Mucosa of gallbladder (tissue), 1 donor: ENCODE results near the gene TAOK3. TPM values are rescaled to one million over a fixed set of nuclear protein-coding genes. Genes with fewer than 3 reads are reported as not detected.

Source experiments
- DNase-seq: peaks from one replicate; pipeline ENCODE4 v3.0.0-alpha.2; 2020; ENCODE audit warnings: low spot score
- total RNA-seq: library from RNA; stranded (reverse); gene quantifications from one replicate; pipeline ENCODE4 v1.2.1, GENCODE V29; 2021
- donor health status: DM: no; HTN: no; CAD: no.

The TAOK3 gene
- total RNA-seq, 1 donor from 2014 or later = 36.4 TPM

DNA sequence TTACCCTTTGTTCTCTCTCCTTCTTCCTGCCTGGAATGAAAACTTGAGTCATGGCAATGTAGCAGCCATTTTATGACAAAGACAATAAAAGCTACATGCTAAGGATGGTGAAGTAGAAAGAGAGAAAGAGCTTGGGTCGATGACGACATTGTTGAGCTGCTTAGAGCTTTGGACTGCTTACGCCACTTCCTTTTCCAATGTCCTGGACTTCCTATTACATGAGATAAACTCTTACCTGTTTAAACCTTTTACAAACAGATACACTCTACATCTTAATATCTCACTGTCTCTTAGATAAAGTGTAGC is 166.6 kb downstream of the TAOK3 start:
- no peak for DNase-seq

DNA sequence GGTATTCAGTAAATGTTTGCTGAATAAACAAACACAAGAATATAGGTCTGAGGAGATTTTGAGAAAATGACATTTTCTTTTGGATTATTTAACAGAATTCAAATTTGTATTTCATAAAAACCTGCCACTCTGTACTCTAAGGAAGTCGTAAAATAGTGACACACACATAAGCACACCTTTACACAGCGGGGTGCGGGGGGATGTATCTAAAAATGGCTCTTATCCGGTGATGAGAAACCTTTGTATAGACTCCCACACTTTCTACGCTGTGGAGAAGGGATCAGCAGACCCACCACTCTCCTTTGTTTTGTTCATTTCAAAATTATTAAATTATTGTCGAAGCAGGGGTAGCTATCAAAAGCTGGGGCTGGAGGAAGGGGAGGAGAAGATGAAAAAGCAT is 178.7 kb downstream of the TAOK3 start:
- no peak for DNase-seq

DNA sequence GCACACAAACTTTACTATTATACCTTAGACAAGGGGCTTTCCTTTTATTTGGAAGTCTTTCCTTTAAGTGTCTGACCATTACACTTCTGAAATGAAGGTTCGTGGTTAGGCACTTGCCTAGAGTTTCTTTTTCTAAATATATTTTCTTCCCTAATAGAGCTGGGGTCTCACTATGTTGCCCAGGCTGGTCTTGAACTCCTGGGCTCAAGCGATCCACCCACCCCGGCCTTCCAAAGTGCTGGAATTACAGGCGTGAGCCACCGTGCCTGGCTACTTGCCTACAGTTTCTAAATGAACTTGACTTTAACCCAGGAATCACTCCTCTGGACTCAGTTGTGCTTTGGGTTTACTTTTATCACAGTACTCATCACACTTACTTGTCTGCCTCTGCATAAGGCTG is 179.2 kb downstream of the TAOK3 start:
- DNase-seq = no peak

DNA sequence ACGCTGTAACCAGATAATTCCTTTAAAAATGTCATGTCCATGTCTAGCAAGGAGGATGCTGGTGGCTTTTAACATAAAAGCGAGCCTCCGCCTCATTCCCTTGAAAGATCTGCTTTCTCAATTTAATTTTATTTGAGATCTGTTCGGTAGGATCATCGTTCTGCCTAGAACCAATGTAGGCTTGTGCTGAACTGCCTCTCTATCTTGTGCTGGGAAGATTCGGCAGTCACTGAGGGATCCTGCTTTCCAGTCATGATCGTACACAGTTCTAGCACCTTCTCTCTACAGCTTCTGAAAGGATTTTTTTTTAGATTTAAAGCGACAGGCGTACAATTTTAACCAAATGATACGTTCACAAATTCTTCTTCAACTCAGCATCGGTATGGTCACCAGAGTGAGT is 182.4 kb downstream of the TAOK3 start:
- DNase-seq = no peak

DNA sequence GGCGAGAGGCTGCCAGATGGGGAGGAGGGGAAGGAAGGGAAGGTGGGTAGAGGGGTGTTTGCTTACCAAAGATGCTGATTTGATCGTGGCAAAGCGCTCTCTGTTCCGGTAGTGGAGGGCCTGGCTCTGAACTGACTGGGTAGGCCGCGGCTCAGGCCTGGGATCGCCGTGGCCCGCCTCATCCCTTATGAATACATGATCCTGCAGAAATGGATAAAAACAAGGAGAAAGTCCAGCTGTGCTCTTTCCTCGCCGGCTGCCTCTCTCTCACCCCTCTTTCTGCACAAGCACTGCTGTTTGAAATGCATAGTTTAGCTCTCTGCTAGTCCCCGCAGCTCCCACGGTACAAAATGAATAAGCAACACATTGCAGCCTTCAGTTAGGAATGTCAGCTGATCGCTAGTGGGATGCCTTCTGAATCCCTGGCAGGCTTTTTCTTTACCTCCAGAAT is 182.9 kb downstream of the TAOK3 start:
- no peak for DNase-seq

DNA sequence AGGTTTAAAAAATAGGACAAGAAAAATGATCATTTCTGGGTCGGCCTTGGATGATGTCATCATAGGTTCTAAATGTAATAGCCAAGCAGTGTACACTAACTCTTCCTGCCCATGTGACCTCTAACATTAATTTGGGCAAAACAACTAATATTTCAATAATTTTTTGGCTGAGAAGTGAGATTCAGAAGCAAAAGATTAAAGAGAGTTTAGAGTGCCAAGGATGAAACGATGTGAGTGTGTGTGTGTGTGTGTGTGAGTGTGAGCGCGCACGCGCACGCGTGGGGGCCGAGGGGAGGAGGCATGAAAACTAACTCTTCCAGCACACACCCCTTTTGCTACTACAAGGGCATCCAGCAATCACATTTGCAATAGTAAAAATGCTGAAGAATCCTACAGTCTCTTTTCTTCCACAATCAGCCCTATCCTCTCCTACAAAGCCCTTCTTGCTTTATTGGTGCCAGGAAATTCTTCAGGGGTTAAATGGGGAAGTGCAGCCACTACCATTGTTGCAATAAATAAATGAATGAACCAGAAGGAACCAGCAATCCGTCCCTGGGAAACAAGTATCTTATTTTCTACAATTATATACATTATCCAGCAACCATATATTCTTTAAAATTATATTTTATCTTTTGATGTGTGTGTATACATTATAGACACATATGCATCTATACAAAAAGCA is 183.9 kb downstream of the TAOK3 start:
- DNase-seq = no peak

DNA sequence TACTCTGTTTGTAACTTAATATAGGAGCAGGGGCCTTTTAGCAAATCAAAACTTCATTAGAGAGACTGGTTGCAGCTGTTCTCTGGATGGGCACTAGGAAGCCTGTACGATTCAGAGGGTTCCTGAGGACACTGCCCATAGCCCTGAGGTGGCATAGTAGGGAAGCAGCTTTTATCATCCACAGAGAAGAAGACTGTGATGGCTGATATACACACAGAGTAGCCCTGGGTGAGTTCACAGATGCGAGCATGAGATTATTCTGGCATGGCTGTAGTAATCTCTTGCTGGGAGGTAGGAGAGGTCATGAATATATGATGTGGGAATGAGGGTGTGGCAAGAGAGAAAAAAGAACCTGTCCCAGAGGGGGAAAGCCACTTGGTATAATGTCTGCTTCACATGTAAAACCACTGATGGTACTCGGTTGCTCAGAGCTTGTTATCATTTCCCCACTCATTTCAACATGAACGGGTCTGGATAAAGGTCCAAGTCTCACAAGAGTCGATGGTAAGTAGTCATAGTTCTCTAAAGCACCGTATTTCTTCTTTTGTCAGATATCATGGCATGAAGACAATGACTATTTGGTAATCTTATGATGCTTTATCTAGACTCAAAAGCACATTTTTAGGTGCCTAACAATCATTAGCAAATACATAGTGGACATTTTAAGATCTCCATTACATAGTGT is 184.8 kb downstream of the TAOK3 start:
- DNase-seq = no peak

DNA sequence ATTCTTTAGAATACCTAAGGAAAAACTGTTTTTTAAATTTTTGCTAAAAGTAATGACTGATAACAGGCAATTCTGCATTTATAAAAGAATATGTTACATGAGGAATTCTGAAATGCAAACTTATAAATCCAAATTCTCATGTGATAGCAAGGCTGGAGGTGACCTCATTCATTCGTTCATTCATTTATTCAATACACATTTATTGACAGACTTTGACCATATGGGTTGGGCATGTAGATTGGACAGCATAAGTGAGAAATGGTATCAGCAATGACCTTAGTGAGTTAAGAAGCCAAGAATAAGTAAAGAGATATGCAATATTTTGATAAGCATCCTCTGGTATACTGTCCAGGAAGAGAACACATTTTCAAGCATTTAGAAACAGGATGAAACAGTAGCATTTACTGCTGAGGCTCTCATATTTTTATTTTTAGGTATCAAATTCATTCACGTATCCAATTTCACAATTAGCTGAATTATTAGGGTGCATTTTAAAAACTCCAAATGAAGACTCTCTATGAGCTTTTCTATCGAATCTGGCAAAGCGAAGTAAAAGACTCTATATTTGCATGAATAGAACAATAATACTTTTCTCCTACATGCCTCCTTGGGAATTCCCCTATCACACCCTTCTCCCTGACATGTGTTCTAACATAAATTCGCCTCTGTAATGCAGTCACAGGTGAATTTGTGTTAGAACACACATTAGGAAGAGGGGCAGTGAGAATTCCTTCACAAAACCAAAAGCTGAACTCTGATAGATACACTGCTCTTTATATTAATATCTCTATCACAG is 186.9 kb downstream of the TAOK3 start:
- no peak for DNase-seq

DNA sequence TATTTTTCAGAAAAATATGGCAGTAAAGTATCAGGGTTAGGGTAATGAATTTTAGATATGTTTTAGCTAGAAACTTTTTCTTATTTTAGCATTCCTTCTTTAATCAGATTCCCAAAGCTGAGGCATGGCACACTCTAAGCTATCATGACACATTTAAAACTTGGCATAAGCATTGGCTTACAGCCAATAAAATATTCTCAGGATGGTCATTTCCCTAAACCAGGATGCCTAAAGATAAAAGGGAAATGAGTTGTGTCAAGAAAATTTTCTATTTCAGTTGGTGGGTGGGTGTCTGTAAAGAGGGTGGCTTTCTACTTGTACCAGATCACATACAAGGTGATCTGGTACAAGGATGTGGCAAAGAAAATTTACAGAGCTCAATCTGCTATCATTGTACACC is 189.0 kb downstream of the TAOK3 start:
- no peak for DNase-seq

DNA sequence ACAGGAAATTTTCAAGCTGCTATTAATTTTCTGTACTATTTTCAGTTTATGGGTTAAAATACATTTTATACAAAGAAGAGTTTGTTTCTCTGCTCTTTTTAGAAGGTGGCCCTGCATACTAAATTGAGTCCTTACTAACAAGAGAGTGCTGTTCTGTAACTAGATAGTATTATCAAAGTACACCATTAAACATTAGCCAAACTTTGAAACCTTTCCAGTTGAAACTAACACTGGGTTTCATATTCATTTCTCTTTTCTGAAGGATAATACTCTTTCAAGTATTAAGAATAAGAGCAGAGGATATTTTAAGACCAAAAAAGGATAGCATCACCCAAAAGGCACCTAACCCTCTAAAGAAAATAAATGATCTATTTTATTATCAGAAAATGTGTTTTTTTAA is 189.6 kb downstream of the TAOK3 start:
- DNase-seq = no peak

DNA sequence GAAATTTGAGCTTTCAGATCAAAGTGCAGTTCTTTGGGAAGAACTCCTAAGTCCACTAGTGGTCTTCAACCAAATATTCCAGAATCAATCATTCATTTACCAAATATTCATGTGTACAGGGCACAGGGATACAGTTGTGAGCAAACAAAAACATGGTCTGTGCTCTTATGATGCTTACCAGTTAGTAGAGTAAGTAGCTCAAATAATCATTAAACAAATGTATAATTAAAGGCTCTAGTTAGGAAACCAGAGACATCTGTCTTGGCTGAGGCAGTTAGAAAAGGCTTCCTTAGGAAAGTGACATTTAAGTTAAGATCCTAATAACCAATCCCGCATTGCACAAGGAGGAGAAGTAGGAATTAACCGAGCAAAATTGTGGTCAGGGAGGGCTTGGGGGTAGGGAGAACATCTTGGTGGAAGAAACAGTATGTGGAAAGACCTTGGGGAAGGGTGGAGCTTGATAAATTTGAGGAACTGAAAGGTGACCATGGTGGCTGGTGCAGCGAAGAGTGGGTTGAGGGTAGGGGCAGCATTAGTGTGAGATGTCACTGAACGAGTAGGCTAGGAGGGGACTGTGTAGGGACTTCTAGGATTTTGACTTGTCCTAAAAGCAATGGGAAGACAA is 196.8 kb downstream of the TAOK3 start:
- DNase-seq = no peak

DNA sequence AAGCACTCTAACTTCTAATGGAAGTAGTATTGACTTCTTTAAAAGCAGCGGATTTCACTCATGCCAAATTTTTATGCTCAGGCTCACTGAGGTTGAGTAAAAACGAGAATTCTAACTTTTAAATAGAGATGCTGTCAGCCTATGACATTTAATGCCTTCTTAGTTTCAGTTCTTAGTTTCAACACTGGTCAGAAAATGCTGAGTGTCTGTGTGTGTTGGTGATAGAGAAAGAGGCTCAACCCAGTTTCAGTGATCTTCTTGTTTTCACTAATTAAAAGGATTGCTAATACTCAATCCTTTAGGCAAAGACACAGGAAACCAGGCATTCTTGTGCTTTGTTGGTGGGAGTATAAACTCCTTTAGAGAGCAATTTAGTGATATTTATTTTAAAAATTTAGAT is 205.8 kb downstream of the TAOK3 start:
- DNase-seq = no peak

DNA sequence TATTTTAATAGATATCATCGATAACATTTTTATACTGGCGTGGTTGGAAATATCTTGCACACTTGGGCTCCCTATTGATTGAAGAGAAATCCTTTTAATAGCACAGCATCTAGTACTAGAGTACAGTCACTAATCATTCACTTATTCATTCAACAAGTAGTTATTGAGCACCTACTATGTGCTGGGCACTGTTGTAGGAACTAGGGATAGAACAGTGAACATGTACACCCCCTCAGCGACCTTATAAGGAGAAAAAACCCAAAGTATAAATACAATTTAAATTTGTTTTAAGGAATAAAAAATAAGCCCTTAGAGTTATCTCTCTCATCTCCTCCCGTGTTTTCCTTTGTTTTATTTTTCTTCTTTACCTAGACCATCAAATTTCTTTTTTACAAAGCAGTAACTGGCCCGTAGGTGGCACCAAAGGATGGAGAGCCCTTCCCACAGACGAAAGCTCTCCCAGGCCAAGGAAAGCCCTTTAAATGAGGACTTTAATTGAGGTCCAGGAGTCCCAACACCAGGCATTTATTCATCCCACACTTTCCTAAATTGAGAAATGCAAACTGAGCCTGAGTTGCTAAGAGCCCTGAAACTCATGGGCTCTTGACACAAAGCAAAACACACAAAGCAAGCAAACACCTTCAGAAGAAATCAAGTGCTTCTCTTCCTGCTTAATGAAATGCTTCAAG is 207.8 kb downstream of the TAOK3 start:
- no peak for DNase-seq

DNA sequence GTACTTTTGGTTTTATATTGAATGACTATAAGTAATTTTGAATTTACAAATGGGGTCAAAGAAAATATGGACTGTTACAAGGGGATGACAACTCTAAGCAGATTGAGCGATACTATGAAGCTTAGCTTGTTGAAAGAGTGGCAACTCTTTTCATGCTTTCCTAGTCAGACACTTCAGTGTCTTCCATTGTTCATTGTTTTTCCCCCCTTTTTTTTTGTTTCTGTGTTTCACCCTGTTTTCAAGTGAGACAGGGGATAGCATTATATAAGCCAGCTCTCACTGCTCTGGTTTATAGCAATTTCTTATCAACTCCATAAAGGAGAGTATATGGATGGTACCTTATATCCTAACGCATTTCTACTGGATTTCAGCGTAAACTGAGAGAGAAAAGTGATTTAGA is 212.2 kb downstream of the TAOK3 start:
- no peak for DNase-seq

DNA sequence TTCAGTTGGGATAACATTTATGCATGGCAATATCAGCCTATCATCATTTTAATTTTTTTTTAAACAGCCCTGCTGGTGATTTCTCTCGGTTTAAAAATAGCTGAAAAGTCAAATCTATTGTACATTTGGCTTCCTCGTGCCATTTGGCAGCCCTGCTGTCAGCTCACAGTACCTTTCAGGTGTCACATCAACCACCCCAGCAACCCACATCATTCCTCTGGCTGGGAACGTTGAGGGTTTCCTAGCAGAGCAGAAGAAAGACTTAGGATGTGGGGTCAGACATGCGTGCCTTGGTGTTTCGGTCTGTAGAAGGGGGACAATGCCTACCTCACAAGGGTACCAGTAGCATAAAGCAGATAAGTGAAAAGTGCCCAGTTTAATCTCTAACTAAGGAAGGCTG is 221.0 kb downstream of the TAOK3 start:
- no peak for DNase-seq

DNA sequence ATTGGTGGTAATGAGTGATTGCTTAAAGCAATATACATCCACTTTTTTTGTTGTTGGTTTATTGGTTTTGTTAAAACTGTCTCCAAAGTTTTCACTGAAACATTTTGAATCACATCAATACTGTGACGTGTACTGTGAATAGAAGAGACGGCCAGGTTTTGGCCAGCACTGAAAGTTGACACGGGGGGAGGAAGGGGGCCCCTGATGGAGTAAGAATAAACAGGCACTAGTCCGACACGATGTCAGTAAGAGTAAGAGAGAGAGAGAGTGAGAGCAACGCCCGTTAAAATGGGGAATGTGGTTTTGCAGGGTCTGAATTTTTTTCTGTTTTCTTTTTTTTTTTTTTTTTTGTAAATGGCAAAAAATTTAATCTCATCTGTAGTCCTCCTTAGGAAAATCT is 222.1 kb downstream of the TAOK3 start:
- no peak for DNase-seq

DNA sequence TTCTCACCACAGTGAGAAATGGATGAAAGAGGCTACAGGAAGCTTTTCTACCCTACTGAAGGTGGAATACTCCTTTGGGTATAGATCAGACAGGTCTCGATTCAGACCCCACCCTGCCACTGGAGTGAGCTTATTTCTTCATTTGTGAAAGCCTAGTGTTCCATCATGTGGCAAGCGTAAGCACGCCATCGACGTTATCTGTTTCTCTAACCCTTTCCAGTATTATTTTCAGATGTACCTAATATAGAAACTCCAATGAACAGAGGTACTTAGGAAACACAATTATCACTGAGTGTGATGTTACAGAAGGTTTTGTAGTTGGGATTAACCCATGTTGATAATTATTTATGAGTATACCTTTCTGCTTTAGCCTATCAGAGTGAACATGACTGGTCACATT is 224.4 kb downstream of the TAOK3 start:
- DNase-seq = no peak

DNA sequence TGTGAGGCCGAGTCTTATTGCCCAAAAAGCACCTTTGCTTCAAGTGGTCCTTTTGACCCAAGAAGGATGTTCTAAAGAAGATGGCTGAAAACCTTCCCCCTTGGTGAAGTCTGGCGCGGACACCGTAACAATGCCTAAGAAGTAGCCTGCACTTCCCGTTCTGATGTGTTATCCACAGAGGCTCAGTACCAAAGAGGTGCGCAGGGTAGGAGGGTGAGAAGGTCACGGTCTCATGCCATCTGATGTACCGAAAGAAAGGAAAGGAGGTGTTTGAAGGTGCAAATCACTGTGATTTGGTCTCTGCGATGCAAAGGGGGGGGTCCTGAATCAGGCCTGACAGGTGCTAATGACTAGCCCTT is 226.9 kb downstream of the TAOK3 start:
- no peak for DNase-seq

DNA sequence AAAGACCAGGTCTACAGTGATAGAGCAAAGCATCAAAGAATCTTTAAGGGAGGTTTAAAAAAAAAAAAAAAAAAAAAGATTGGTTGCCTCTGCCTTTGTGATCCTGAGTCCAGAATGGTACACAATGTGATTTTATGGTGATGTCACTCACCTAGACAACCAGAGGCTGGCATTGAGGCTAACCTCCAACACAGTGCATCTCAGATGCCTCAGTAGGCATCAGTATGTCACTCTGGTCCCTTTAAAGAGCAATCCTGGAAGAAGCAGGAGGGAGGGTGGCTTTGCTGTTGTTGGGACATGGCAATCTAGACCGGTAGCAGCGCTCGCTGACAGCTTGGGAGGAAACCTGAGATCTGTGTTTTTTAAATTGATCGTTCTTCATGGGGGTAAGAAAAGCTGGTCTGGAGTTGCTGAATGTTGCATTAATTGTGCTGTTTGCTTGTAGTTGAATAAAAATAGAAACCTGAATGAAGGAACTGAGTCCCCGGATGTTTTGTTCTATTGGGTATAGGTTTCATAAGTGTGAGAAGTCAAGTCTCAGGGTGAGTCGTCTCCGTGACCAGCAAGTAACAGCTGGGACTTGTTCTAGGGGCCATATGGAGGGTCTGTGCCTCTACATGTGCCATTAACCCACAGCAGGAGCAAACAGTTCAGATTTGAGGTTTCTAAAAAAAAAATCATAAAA is 227.5 kb downstream of the TAOK3 start:
- DNase-seq = no peak

DNA sequence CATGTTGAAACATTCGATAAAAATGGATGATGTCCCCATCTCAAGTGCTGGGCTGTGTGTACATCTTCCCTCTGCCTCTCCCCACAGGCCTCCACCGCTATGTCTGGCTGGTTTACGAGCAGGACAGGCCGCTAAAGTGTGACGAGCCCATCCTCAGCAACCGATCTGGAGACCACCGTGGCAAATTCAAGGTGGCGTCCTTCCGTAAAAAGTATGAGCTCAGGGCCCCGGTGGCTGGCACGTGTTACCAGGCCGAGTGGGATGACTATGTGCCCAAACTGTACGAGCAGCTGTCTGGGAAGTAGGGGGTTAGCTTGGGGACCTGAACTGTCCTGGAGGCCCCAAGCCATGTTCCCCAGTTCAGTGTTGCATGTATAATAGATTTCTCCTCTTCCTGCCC is 228.2 kb downstream of the TAOK3 start:
- no peak for DNase-seq

DNA sequence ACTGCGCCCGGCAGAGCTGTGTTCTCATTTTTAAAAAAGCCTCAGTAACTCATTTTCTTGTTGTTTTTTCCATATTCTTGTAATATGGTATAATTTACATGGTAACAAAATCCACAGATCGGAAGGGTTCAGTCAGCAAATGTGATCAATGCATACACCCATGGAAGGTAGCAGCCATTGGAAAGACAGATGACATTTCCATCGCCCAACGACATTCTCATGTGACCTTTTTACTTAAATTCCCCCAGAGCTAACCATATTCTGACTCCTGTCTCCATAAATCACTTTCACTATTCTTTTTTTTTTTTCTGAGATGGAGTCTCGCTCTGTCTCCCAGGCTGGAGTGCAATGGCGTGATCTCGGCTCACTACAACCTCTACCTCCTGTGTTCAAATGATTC is 231.9 kb downstream of the TAOK3 start:
- no peak for DNase-seq
